H1 (cell line): ENCODE data around the gene RPL31. TPM values are rescaled to one million over a fixed set of nuclear protein-coding genes. Genes with fewer than 3 reads are reported as not detected.

Experiments used
- EZH2 ChIP-seq: fragments of 200-600 bp; sonication (generic); IDR thresholded peaks from 2 replicates; pipeline ENCODE4 v1.7.1; 2012; ENCODE audit warnings: low read depth, mild to moderate bottlenecking, moderate library complexity, low read length, inconsistent platforms; ENCODE audit not compliant: severe bottlenecking
- KDM1A ChIP-seq: fragments of 200-600, 300-600 bp; sonication (generic); IDR thresholded peaks from 2 replicates; pipeline ENCODE4 v1.7.1; 2016; ENCODE audit warnings: mild to moderate bottlenecking, low read length, borderline replicate concordance
- KDM4A ChIP-seq: IDR thresholded peaks from one replicate; pipeline ENCODE4 v1.7.1; 2012; ENCODE audit warnings: low read depth, mild to moderate bottlenecking, moderate library complexity, low read length, inconsistent platforms; ENCODE audit not compliant: severe bottlenecking
- POLR2AphosphoS5 ChIP-seq: IDR thresholded peaks from 2 replicates; pipeline ENCODE4 v1.6.1; 2011; ENCODE audit warnings: low read depth, low read length
- SP1 ChIP-seq: IDR thresholded peaks from 2 replicates; pipeline ENCODE4 v1.6.1; 2011; ENCODE audit warnings: low read depth, low read length
- polyA plus RNA-seq, 7 experiments: library from polyadenylated mRNA; depleted of rRNA in 3 of 7; stranded (reverse) in 5 of 7; unstranded in 2 of 7; fragments of >200 nt in 5 of 7; fragments of 200-250 nt in 2 of 7; gene quantifications; 1 replicate in 5 of 7; 2 replicates in 1 of 7; 4 replicates in 1 of 7; pipeline versions ENCODE4 v1.2.1 to v1.2.3, GENCODE V29; 2011 to 2013; ENCODE audit warnings: missing spikeins in 2 of 7, mixed read lengths in 2 of 7
- total RNA-seq: library from RNA; stranded (reverse); fragmentation: NEBNext Ultra II Directional; extraction: Animal tissue kit (Norgen Biotek cat#: 25700); gene quantifications from 2 replicates; pipeline ENCODE4 v1.2.1, GENCODE V29; 2021

The RPL31 gene
- total and polyA plus RNA-seq, 2 of the 8 experiments (the other 6 are each of a cell fraction or from before 2014, with no cell fraction given) = 1,463 to 1,722 TPM

DNA sequence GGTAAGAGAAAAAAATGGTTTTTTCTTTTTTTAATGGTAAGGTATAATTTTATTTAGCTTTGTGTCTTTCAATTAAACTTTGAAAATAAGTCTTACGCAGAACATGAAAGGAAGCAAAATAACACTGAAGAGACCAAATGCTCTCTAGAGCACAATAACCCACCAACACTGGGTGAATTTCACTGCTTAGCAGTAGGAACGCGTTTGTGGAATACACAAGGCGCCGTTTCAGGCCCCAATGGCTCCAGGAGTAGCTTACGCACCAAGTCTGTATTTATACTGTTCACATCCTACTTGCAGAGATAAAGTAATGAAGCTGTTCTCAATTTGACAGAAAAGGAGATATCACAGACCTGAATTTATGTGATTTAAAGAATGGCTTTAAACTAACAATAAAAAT, 23.5 kb downstream of the RPL31 start (continued):
- no peak for TF ChIP-seq SP1
- TF ChIP-seq EZH2 = no peak
- TF ChIP-seq KDM4A = no peak
- no peak for TF ChIP-seq POLR2AphosphoS5
- TF ChIP-seq KDM1A = no peak
